MM.1S (cell line): ENCODE data around the gene ANKS6.

Experiments used
- DNase-seq: peaks from one replicate; pipeline ENCODE4 v3.0.0-alpha.2; 2015
- H2AFZ ChIP-seq: fragments of 300-600 bp; sonication (generic); 2 replicates; pipeline ENCODE4 v1.6.0; 2016; ENCODE audit warnings: antibody characterized with exemption, low read length
- H3F3A ChIP-seq: fragments of 300-600 bp; sonication (generic); 2 replicates; pipeline ENCODE4 v1.6.1; 2016; ENCODE audit warnings: mild to moderate bottlenecking, antibody characterized with exemption, low read length, moderate library complexity, mixed read lengths; ENCODE audit not compliant: insufficient read depth
- H3K27ac ChIP-seq: fragments of 300-600 bp; sonication (generic); 2 replicates; pipeline ENCODE4 v1.5.1; 2016; ENCODE audit warnings: mild to moderate bottlenecking, low read length
- H3K27me3 ChIP-seq: fragments of 300-600 bp; sonication (generic); replicated peaks from 2 replicates; pipeline ENCODE4 v1.6.0; 2016; ENCODE audit warnings: low read length; ENCODE audit not compliant: insufficient read depth
- H3K36me3 ChIP-seq: fragments of 300-600 bp; sonication (generic); replicated peaks from 2 replicates; pipeline ENCODE4 v1.6.1; 2016; ENCODE audit warnings: mild to moderate bottlenecking, low read length, mixed read lengths; ENCODE audit not compliant: insufficient read depth
- H3K4me1 ChIP-seq: fragments of 300-600 bp; sonication (generic); 2 replicates; pipeline ENCODE4 v1.6.1; 2016; ENCODE audit warnings: low read length, mixed read lengths
- H3K4me2 ChIP-seq: fragments of 300-600 bp; sonication (generic); 2 replicates; pipeline ENCODE4 v1.6.0; 2016; ENCODE audit warnings: low read depth, low read length
- H3K4me3 ChIP-seq: fragments of 300-600 bp; sonication (generic); 2 replicates; pipeline ENCODE4 v1.5.1; 2016; ENCODE audit warnings: low read length, mixed read lengths
- H3K79me2 ChIP-seq: fragments of 300-600 bp; sonication (generic); 2 replicates; pipeline ENCODE4 v1.6.1; 2016; ENCODE audit warnings: mixed run types, low read length, mixed read lengths
- H3K9ac ChIP-seq: fragments of 300-600 bp; sonication (generic); 2 replicates; pipeline ENCODE4 v1.6.1; 2016; ENCODE audit warnings: low read length, mixed read lengths
- H3K9me2 ChIP-seq: fragments of 300-600 bp; sonication (generic); replicated peaks from 2 replicates; pipeline ENCODE4 v1.6.1; 2016; ENCODE audit warnings: mild to moderate bottlenecking, low read length, mixed read lengths; ENCODE audit not compliant: insufficient read depth
- H3K9me3 ChIP-seq: fragments of 300-600 bp; sonication (generic); replicated peaks from 2 replicates; pipeline ENCODE4 v1.6.1; 2016; ENCODE audit warnings: mild to moderate bottlenecking, low read length, mixed read lengths; ENCODE audit not compliant: insufficient read depth
- H4K20me1 ChIP-seq: fragments of 300-600 bp; sonication (generic); 2 replicates; pipeline ENCODE4 v1.6.1; 2016; ENCODE audit warnings: mild to moderate bottlenecking, low read length, moderate library complexity, mixed read lengths; ENCODE audit not compliant: insufficient read depth
- CTCF ChIP-seq: fragments of 300-600 bp; sonication (generic); IDR thresholded peaks from 2 replicates; pipeline ENCODE4 v1.5.1; 2016; ENCODE audit warnings: antibody characterized with exemption, low read length, mixed read lengths
- EZH2 ChIP-seq: fragments of 300-600 bp; sonication (generic); optimal IDR thresholded peaks from 2 replicates; pipeline ENCODE3; 2017; ENCODE audit warnings: low read depth, mild to moderate bottlenecking, antibody characterized with exemption, low read length, mixed read lengths
- EZH2phosphoT487 ChIP-seq: fragments of 300-600 bp; sonication (generic); IDR thresholded peaks from 2 replicates; pipeline ENCODE4 v1.6.1; 2018; ENCODE audit warnings: antibody characterized with exemption, low read length

Gene ANKS6

GRCh38 chr9:98789483-98790133, 6.7 kb downstream of the ANKS6 start:
- Histone ChIP-seq H2AFZ (no peak overlapping the region), H3K4me3 (no peak overlapping the region), H3K27me3 (no peaks in the 10 kb centered on the region), H3F3A (no peaks in the 10 kb centered on the region), H4K20me1 (no peaks in the 10 kb centered on the region), H3K4me1 (peaks cover 4% of the 10 kb centered on the region; the same call in 1 of the 2 replicates), H3K79me2 (no peaks in the 10 kb centered on the region), H3K27ac (no peak overlapping the region), H3K9me3 (no peaks in the 10 kb centered on the region), H3K9me2 (no peaks in the 10 kb centered on the region), H3K9ac (no peak overlapping the region), H3K4me2 (no peak overlapping the region), H3K36me3 (no peaks in the 10 kb centered on the region)
- TF ChIP-seq EZH2 = no peak
- TF ChIP-seq CTCF = no peak
- TF ChIP-seq EZH2phosphoT487 = no peak
- DNase-seq = no peak

GRCh38 chr9:98787766-98788335, 8.5 kb downstream of the ANKS6 start:
- no peak overlapping the region for H2AFZ ChIP-seq
- no peak overlapping the region for H3K27ac ChIP-seq
- no peak for TF ChIP-seq CTCF
- TF ChIP-seq EZH2 = no peak
- no peak overlapping the region for H3K9ac ChIP-seq
- H3F3A ChIP-seq = no peaks in the 10 kb centered on the region
- no peaks in the 10 kb centered on the region for H3K27me3 ChIP-seq
- no peak overlapping the region for H3K4me2 ChIP-seq
- no peaks in the 10 kb centered on the region for H3K9me2 ChIP-seq
- H3K9me3 ChIP-seq = no peaks in the 10 kb centered on the region
- no peaks in the 10 kb centered on the region for H3K79me2 ChIP-seq
- no peak for DNase-seq
- H3K4me3 ChIP-seq = no peak overlapping the region
- H3K4me1 ChIP-seq = peaks cover 4% of the 10 kb centered on the region; the same call in 1 of the 2 replicates
- H3K36me3 ChIP-seq = no peaks in the 10 kb centered on the region
- H4K20me1 ChIP-seq = no peaks in the 10 kb centered on the region

- no peaks in the 10 kb centered on the region for H4K20me1 ChIP-seq
Measured at GRCh38 chr9:98786750-98787510, 9.4 kb downstream of the ANKS6 start.

More at GRCh38 chr9:98786750-98787510, 9.4 kb downstream of the ANKS6 start:
- Histone ChIP-seq H3K9me3 (no peaks in the 10 kb centered on the region), H3K36me3 (no peaks in the 10 kb centered on the region), H3K4me1 (peaks cover 4% of the 10 kb centered on the region; the same call in 1 of the 2 replicates), H3K4me2 (no peak overlapping the region), H3K79me2 (no peaks in the 10 kb centered on the region), H3K9me2 (no peaks in the 10 kb centered on the region), H3K4me3 (no peak overlapping the region), H3F3A (no peaks in the 10 kb centered on the region), H3K27ac (no peak overlapping the region), H3K9ac (no peak overlapping the region), H3K27me3 (no peaks in the 10 kb centered on the region), H2AFZ (no peak overlapping the region)
- DNase-seq = no peak
- TF ChIP-seq EZH2phosphoT487 (no peak), EZH2 (no peak), CTCF (no peak)
